DMS79 (cell line): Measurements from ENCODE around the gene TGFB2.

Experiments used
- DNase-seq: peaks from one replicate; lab custom pipeline; 2025; lab: John Stamatoyannopoulos, UW

The TGFB2 gene

DNA sequence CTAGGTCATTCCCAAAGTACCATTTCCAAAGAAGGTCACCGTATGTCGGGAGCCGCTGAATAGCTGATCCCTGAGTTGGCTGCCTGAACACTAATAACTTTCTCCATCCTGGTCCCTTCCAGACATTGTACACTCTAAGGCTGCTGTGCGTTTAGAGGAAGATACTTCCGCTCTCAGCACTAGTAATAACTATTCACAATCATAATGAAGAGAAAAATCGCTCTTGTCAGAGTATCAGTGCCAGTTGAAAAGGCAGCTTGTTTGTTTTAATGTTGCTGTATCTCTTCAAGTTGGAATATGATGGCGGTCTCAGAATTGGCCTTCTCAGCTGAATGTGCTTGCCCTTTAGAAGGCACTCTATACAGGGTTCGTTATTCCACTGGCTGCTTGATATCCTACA is 43.5 kb downstream of the TGFB2 start:
- DNase-seq: no peak

DNA sequence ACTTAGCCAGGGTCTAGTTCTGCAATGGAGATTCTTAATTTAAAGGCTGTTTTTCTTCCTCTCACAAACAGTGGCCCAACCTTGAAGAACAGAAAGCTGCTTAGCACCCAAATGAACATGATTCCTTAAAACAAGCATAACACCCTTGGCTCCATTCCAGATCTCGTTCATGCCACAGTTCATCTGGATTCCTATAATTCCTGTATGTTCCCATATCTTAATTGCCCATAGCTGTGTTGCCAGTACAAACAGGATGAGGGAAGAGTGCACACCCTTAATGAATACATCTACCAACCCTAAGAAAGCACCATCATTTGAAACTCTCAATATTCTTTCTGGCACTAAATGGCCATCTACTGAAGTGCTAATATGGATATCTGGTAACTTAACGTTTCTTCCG is 45.5 kb downstream of the TGFB2 start:
- DNase-seq: no peak

DNA sequence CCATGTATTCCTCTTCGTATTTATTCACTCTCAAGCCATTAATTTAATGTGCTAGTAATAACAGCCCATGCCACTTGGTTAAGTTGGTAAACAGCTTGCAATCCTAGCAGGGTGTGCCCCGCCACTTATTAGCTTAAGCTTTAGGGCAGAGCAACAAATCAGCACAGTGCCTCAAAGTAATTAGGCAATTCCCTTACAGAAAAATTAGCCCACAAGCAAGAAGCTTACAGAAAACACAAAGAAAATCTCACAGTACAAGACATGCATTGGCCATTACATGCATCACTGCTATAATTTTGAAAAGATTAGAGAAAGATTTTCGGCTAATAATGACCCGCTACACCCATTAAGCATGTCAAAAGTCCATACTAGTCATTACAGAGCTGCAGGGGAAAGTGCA is 47.6 kb downstream of the TGFB2 start:
- DNase-seq: no peak

DNA sequence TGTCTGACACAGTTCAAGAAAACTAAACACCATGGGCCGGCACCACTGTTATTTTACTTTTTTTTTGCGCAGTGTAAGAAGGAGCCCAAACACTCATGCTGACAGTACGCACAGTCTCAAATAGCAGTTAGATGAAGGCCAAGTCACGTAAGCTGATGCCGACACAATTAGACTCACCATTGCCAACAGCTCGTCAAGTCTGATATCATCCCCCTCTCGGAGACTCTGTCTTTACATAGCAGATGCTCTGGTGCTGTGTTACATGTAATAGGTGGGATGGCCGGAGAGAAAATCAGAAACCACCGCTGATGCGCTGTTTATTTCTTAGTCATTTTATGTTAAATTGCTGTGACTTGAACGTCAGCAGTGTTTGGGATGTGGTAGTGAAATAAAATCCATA is 49.3 kb downstream of the TGFB2 start:
- DNase-seq: no peak

DNA sequence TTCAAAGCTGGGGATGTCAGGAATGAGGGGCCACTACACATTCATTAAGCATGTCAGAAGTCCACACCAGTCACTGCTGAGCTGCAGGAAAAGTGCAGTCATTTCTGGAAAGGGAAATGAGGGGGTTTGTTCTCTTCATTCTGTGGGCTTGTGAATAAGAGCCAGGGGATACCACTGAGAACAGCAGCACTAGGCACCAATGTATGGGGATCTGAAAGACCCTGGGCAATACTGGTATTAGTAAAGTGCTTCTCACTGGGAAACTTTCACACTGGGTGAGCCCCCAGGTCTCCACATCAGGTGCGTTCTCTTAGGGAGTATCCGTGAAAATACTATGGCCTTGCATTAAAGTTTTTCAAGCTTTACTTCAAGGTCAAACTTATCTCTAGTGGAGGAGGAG is 49.9 kb downstream of the TGFB2 start:
- no peak for DNase-seq

DNA sequence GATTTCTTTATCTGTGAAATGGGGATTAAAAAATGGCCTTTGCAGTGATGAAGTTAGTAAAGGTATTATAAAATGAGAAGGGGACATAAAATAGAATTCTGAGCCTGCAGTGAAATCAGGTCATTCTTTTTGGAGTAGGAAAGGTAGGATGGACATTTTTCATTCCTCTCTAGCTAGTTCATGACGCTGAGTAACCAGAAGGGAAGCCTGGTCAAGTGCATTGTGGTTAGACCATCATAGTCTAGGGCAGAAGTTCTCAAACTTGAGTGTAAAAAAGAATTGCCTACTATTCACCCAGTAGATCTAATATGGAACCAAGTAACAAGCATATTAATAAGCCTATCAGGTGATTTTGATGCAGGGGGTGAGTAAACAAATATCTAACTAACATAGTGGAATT is 50.8 kb downstream of the TGFB2 start:
- DNase-seq: no peak

DNA sequence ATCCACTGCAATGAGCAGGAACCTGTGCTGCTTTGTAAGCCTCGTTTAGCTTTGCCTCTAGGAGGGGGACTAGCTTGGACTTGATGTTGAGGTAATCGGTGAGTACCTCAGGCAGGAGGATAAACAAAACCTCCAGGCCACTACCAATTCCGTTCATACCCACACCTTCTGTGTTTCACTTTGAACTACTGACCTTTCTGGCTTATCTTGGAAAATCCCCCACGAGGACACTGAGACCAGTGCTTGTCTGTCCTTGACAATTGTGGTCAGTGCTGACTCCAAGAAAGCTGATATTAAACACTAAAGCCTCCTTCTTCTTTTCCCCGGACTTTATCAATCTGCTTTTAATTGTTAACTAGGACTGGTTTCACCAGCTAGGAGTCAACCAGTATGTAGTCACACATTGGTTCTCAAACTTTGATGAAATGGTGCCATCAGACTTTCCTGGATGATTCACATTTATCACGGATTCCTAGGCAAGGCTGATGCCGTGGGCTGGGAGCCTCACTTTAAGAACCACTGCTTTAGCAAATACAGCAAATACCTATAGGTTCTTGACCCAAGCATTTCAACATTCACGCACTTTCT is 52.7 kb downstream of the TGFB2 start:
- no peak for DNase-seq

DNA sequence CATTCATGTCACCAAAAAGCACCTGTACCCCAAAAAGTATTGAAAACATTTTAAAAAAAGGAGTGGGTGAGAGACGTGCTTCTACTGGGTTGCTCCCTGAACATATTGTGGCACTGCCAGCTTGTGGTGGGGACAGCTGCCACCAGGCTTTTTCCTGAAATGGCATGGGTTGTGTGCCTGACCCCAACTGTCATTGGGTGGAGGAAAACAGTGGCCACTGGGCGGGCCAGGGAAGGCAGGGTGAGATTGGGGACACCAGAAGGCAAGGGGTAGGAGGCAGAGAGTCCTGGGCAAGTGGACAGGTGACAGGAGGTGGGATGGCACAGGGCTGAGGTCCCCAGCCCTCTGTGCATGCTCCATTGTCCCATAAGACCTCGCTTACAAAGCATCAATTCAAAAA is 55.5 kb downstream of the TGFB2 start:
- no peak for DNase-seq

DNA sequence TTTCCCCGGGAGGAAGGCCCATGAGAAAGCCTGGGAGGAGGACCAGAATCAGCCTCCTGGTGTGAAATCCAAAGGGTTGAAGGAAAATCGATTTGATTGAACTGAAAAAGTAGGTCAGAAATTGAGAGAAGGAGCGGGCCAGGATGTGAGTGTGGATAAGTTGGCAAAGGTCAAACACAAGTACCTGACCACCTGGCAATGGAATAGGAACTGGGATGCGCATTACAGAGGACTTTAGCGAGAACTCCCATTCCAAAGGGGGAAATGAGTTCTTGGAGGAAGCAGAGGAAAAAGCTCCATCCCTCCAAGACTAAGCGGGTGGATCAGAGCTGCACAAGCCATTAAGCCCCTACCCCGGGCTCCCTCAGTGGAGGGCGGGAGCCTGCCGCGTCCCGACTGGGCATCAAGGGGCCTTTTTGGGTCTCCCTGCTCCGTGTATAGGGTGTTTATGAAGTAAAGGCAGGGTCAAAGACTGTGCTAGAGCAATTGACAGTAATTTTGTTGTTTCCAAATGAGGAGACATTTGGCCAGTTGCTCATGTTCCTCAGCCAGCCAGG is 56.4 kb downstream of the TGFB2 start:
- no peak for DNase-seq

DNA sequence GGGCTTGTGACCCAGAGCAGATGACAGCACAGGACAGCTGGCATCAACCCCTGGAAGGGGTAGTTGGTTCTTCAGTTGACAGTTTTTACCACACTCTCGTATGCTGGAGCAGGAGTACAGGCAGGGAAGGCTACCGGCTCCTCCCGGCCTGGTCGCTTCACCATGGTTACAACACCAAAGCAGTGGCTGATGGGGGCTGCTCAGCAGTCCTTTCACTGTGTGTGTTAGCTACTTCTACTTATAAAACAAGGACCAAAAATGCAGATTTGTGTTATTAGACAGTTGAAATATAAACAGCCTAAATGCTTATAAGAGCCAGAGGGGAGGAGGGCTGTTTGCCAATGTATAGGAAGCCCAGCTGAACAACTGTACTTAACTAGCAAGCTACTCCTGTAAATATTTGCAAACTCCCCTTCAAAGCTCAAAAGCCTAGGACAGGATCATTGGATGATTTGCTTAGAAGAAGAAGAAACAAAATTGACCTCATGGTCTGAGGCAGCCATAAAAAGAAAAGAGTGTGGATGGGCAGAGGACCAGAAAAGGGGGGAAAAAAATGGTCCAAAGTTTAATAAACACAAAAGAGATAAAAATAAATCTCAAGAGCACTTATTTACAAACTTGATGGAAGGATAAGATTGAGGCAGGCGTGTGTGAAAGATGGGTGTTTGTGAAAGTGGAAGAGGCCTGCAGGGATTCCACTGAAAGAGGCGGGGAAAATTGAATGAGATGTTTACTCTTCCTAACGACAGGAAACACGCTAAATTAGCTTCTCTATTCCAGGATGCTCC is 57.1 kb downstream of the TGFB2 start:
- DNase-seq: no peak

DNA sequence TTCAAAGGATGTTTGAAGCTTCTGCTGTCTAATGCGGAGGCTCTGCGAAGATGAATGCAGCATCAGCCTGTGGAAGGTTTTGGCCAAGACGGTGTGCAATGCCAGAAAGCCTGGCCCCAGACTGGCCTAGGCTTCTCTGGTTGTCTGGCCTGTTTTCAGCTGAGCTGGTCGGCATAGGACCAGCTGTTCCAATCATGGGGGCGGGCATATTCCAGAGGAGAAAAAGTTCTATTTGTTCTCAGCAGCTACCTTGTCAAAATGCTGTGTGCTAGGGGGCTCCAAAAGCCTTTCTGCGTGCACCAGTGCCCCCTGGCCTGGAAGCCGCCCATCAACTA is 57.6 kb downstream of the TGFB2 start:
- DNase-seq: no peak

DNA sequence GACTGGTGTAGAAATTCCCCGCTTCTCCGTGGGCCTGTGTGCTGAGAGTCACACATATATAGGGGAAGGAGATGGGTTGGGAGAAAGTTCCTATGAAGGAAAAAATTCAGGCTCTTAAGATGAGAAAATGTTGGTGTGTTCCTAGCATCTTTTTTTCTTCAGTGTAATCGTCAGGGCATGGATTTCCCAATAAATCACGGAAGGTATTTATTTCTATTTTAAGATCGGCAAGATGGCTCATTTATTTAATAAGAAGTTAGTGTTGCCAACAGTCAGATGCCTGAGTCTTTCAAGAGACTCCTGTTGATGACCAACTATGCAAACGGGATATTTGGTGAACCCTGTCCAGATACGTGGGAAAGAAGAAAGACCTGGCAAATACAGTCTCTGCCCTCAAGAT is 58.2 kb downstream of the TGFB2 start:
- no peak for DNase-seq

DNA sequence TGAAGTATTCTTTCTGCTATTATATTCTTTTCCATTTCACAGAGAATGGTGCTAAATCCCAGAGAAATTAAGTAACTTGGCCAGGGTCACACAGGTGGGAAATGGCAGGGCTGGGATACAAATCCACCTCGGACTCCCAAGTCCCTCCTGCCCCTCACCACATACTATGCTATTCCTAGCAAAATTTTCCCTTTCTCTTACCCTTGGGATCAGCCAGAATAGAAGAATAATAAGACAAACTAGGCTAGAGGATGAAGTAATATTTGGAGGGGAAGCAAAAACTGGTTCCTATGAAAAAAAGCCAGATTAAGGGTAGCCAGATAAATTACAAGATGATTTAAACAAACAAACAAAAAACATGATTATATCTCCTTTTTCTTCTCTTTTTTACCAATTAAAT is 62.5 kb downstream of the TGFB2 start:
- DNase-seq: no peak

DNA sequence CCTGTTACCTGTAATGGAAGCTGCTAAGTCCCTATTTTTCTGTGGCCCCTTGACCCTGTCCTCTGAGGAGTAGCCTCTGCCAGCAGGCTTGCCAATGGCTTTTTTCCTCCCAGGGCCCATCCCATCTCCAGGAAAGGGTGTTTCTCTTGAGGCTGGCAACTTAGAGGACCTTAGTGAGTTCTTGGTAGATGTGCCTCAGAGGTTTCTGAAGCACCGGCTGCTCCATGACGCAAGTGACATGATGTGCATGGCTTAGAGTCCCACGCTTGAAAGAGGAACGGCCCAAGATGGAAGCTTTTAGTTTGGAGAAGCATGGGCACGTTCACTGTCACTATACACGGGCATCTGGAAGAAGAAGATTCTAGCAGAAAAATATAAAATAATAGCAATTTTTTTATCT is 63.0 kb downstream of the TGFB2 start:
- no peak for DNase-seq

DNA sequence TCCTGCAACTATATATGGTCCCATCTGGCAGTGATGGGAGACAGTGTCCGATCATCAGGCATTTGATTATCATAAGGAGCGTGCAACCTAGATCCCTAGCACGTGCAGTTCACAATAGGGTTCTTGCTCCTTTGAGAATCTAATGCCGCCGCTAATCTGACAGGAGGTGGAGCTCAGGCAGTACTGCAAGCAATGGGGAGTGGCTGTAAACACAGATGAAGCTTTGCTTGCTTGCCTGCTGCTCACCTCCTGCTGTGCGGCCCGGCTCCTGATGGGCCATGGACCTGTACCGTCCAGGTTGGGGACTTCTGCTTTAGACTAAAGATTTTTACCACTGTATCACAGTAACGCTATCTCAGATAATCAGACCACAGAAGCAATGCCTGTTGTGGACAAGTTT is 63.8 kb downstream of the TGFB2 start:
- no peak for DNase-seq

DNA sequence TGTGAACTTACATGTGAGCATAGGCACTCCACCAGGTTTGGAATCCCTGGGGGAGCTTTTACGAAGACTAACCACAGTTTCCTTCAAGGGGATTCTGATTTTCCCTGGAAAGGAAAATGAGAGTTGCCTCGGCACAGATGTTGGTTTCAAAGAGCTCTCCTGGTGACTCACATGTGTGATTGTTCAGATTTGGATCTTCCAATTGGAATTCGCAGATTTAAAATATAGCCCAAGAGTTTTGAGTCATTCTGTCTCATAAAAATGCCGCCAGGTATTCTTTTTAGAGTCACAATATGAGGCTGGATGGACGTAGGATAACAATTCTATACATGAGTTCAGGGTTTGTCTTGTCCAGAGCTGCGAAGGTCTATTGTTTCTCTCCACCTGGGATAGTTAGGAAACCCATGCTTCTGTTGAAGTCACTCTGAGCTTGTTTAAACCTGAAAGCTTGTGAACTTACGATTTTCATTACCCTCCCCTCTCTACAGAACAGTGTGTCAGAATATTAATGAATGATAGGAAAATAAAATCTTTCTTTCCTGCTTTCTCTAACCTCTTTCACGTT is 64.9 kb downstream of the TGFB2 start:
- no peak for DNase-seq

DNA sequence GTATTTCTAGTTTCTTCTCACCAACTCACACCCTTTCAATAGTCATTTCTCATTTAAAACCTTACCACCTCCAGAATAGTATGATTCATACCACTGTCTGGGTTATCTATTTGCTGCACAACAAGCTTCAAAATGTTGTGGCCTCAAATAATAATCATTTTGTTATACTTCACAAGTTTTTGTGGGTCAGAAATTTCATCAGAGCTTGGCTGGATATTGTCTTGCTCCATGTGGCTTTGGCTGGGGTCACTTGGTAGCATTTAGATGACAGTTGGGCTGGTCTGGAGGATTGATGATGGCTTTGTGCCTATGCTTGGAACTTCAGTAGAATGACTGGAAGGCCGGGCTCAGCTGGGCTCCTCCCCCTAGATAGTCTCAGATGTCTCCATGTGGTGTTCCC is 66.0 kb downstream of the TGFB2 start:
- no peak for DNase-seq

DNA sequence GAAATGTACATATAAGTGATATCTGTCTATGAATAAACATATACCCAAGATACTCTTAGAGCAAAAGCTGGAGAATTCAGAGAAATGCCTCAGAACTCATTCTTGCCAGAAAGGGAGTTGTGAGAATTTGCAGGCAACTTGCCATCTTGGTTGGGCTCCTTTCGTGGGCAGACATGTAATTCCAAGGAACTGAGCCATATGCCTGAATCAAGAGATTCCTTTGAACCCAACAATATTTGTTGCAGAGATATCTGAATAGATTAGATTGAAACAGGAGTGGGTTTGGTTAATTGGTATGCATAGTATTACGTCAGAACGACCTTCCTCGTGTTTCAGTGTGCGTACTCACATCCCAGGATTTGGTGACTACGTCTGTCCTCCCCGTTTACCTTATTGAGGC is 67.0 kb downstream of the TGFB2 start:
- no peak for DNase-seq

DNA sequence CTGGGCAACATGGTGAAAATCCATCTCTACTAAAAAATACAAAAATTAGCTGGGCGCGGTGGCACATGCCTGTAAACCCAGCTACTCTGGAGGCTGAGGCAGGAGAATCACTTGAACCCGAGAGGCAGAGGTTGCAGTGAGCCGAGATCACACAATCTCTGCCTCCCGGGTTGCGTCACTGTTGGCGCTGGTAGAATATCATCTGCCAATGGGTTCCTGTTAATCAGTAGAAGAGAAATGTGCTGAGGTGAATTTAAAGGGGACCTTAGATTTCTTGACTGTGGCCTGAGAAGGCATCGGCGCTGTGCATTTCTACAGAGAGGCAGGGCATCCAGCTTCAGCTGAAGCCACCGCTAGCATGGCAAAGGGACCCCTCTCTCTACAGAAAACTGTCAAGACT is 68.0 kb downstream of the TGFB2 start:
- DNase-seq: no peak

DNA sequence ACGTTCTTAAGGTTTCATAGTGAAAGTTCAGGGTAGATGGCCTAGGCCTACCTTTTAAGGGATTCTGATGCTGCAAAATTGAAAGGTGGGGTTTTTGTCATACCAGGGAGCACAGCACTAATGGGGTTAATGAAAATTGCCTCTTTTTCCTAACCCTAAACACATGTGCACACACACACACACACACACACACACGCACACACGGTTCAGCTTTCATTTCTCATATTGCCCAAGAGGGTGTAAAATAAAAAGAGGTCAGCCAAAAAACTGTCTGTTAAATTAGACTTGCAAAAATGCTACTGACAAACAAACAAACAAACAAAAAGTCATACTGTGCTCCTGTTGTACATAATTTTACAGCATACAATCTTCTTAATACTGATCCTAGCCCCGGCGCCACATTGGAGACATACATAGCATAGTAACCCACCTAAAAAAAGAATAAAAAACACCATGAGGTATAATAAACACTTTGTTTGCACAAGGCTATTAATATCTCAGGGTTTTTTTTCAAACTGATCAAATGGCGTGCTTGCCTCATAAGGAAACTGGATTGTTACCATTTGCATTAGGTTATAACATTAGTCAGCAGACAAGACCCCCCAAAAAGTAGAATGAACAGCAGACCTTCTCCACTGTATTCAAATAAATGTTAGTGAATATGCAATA is 69.1 kb downstream of the TGFB2 start:
- DNase-seq: no peak

DNA sequence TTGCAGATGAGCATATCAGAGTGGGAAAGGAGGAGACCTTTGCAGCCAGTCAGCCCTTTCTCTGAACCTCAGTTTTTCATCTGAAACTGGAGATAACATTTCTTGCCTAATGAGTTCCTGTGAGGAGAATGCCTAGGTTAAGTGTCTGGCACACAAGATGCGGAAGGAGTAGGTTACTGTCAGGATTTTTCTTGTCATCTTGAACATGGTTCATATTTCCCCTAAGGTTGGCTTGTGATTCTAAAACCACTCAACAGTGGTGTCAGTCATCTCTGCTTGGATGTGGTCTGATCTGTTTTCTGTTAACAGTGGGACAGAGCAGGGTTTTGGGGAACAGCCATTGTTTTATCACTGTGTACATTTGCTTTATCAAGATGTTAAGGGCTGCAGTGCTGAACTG is 70.6 kb downstream of the TGFB2 start:
- DNase-seq: no peak

DNA sequence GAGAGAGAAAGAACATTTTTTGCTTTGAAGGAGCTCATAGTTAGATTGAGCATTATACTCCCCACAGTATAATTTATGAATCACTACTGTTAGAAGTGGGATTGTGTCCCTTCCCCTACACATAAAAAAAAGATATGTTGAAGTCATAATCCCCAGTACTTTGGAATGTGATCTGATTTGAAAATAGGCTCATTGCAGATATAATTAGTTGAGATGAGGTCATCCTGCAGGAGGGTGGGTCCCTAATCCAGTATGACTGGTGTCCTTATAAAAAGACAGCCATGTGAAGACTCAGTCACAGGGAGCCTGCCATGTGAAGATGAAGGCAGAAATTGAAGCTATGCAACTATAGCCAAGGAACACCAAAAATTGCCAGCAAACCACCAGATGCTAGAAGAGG is 76.4 kb downstream of the TGFB2 start:
- DNase-seq: no peak

DNA sequence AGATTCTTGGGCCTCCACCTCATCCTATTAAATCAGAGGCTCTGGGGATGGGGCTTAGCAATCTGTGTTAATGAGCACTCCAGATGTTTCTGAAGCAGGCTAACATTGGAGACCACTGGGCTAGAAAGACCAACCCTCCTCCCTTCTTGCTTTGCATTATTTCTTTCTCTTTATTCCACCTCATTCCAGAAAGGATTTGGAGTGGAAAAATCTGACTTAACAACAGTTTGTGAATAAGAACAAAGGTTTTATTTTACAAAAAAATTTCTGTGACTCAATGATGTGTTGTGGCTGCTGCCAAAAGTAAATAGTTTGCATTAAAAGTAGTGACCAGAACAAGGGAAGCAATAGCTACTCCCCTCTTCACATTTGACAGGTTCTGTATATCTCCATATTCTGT is 79.4 kb downstream of the TGFB2 start:
- no peak for DNase-seq
